Trophoblast cell (in vitro differentiated cells and primary cell): ENCODE measurements around the gene LRRC72.

Source experiments
- DNase-seq, 2 donors: peaks; one replicate each; pipeline ENCODE4 v3.0.0-alpha.2; 2016
- H2AFZ ChIP-seq: 2 replicates; pipeline ENCODE4 v1.6.1; 2013; ENCODE audit warnings: low read length, moderate library complexity, mild to moderate bottlenecking; ENCODE audit not compliant: insufficient read depth, poor library complexity
- H2AK5ac ChIP-seq: 2 replicates; pipeline ENCODE4 v1.6.1; 2013; ENCODE audit warnings: mild to moderate bottlenecking, low read length
- H2BK120ac ChIP-seq: 2 replicates; pipeline ENCODE4 v1.6.1; 2013; ENCODE audit warnings: low read length, mild to moderate bottlenecking, moderate library complexity; ENCODE audit not compliant: insufficient read depth, poor library complexity
- H2BK12ac ChIP-seq: 2 replicates; pipeline ENCODE4 v1.6.1; 2013; ENCODE audit warnings: mild to moderate bottlenecking, low read length, moderate library complexity
- H2BK5ac ChIP-seq: 2 replicates; pipeline ENCODE4 v1.6.1; 2013; ENCODE audit warnings: low read length, low read depth, moderate library complexity, mild to moderate bottlenecking; ENCODE audit not compliant: poor library complexity
- H3K14ac ChIP-seq: 2 replicates; pipeline ENCODE4 v1.6.1; 2013; ENCODE audit warnings: mild to moderate bottlenecking, low read length
- H3K18ac ChIP-seq: 2 replicates; pipeline ENCODE4 v1.6.1; 2013; ENCODE audit warnings: mild to moderate bottlenecking, low read length
- H3K23ac ChIP-seq: 2 replicates; pipeline ENCODE4 v1.6.1; 2013; ENCODE audit warnings: low read length
- H3K27ac ChIP-seq: 2 replicates; pipeline ENCODE4 v1.5.1; 2013; ENCODE audit warnings: low read depth, mild to moderate bottlenecking, inconsistent platforms, low read length, moderate library complexity
- H3K27me3 ChIP-seq: 2 replicates; pipeline ENCODE4 v1.6.1; 2013; ENCODE audit warnings: inconsistent platforms, mild to moderate bottlenecking, low read length, moderate library complexity; ENCODE audit not compliant: insufficient read depth
- H3K36me3 ChIP-seq, 2 experiments: 1 replicate in 1 of 2; 2 replicates in 1 of 2; pipeline ENCODE4 v1.6.1; 2013; ENCODE audit warnings: low read length in 2 of 2, mild to moderate bottlenecking in 2 of 2, moderate library complexity in 1 of 2; ENCODE audit not compliant: insufficient read depth in 2 of 2, control insufficient read depth in 1 of 2
- H3K4ac ChIP-seq: 2 replicates; pipeline ENCODE4 v1.6.1; 2013; ENCODE audit warnings: low read depth, mild to moderate bottlenecking, low read length, moderate library complexity
- H3K4me1 ChIP-seq, 2 experiments: 1 replicate in 1 of 2; 2 replicates in 1 of 2; pipeline ENCODE4 v1.6.1; 2013; ENCODE audit warnings: low read length in 2 of 2, mild to moderate bottlenecking in 2 of 2, moderate library complexity in 1 of 2; ENCODE audit not compliant: insufficient read depth in 2 of 2, control insufficient read depth in 1 of 2
- H3K4me2 ChIP-seq: 2 replicates; pipeline ENCODE4 v1.6.1; 2013; ENCODE audit warnings: inconsistent platforms, mild to moderate bottlenecking, low read length, moderate library complexity
- H3K4me3 ChIP-seq: 2 replicates; pipeline ENCODE4 v1.5.1; 2013; ENCODE audit warnings: mild to moderate bottlenecking, low read depth, low read length, inconsistent platforms
- H3K79me1 ChIP-seq: one replicate; pipeline ENCODE4 v1.6.1; 2013; ENCODE audit warnings: low read length
- H3K79me2 ChIP-seq: 2 replicates; pipeline ENCODE4 v1.6.1; 2013; ENCODE audit warnings: low read length, mild to moderate bottlenecking; ENCODE audit not compliant: control insufficient read depth, insufficient read depth, poor library complexity
- H3K9ac ChIP-seq: 2 replicates; pipeline ENCODE4 v1.6.1; 2013; ENCODE audit warnings: mild to moderate bottlenecking, low read length
- H3K9me3 ChIP-seq: 2 replicates; pipeline ENCODE4 v1.6.1; 2013; ENCODE audit warnings: low read depth, mild to moderate bottlenecking, control low read depth, inconsistent platforms, low read length; ENCODE audit not compliant: insufficient read depth
- H4K12ac ChIP-seq: 2 replicates; pipeline ENCODE4 v1.6.1; 2013; ENCODE audit warnings: low read depth, mild to moderate bottlenecking, low read length, moderate library complexity
- H4K8ac ChIP-seq: 2 replicates; pipeline ENCODE4 v1.6.1; 2013; ENCODE audit warnings: low read depth, mild to moderate bottlenecking, low read length, moderate library complexity
- H4K91ac ChIP-seq: one replicate; pipeline ENCODE4 v1.6.1; 2013; ENCODE audit warnings: low read depth, mild to moderate bottlenecking, low read length, moderate library complexity
- WGBS: extraction: QIAGEN DNeasy Blood & Tissue Kit; methylation state at CpG from one replicate; pipeline ENCODE4 v1.1.7; 2013; ENCODE audit warnings: missing lambda C conversion rate; ENCODE audit not compliant: insufficient read length, insufficient coverage; ENCODE audit errors: extremely low coverage; 5-methylcytosine and 5-hydroxymethylcytosine counted together

LRRC72 gene

DNA sequence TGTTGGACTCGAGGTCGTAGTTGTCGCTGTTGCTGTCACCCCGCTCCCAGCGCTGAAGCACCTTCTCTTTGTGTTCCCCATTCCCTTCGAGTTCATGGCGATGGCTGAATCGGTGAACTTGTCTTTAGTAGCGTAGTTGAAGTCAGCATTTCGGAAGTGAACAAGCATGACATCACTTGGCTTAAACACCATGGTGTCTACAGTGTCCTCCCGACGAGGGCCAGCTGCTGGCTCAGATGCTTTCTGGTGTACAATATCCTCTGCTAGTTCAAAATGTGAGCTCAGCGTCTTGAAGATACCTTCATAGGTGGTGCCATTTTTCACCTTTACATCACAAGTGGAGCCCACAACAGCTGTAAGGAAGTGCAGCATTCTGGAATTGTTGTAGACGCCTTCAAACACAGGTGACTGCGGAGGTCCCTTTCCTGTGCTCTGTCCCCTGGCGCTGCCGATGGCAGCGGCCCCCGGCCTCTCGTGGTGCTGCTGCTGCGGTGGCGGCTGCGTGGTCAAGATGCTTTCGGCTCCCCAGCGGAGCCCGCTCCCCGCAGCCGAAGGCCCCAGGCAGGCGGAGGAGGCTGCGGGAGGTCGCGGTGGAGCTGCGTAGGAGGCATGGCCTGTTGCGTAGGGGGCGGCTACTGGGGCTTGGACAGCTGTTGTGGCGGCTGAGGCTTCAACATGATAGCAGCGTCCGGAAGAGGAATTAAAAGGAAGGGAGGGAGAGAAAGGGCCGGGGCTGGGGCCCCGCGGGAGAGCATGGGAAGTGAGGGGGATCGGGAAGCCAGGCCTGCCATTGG is 59.7 kb downstream of the LRRC72 start:
- Histone ChIP-seq H2BK120ac (no peak overlapping the region), H3K18ac (no peak overlapping the region), H3K14ac (no peak overlapping the region), H3K4me2 (no peak overlapping the region), H3K23ac (no peak overlapping the region), H2AFZ (no peak overlapping the region), H3K4ac (no peak overlapping the region), H2AK5ac (no peak overlapping the region), H3K27me3 (no peaks in the 10 kb centered on the region), H4K91ac (no peak overlapping the region), H3K9ac (no peak overlapping the region), H3K9me3 (no peaks in the 10 kb centered on the region), H3K79me2 (no peaks in the 10 kb centered on the region), H3K79me1 (no peaks in the 10 kb centered on the region), H3K4me3 (no peak overlapping the region), H3K4me1 (no peaks in the 10 kb centered on the region), H3K27ac (no peak overlapping the region), H4K8ac (no peak overlapping the region), H4K12ac (no peak overlapping the region), H2BK5ac (no peak overlapping the region), H2BK12ac (no peak overlapping the region), H3K36me3 (no peaks in the 10 kb centered on the region)
- DNase-seq = no peak
- no CpG with 5 or more reads among the region's 42 CpGs for WGBS

GRCh38 chr7:16587129-16587528 is 60.5 kb downstream of the LRRC72 start:
- H3K9ac ChIP-seq = no peak overlapping the region
- H3K27ac ChIP-seq = no peak overlapping the region
- no peak overlapping the region for H2BK12ac ChIP-seq
- H3K79me2 ChIP-seq = no peaks in the 10 kb centered on the region
- H2AFZ ChIP-seq = no peak overlapping the region
- no peak overlapping the region for H4K91ac ChIP-seq
- H3K4ac ChIP-seq = no peak overlapping the region
- H2BK120ac ChIP-seq = no peak overlapping the region
- WGBS = no CpG with 5 or more reads among the region's 3 CpGs
- H3K14ac ChIP-seq = no peak overlapping the region
- no peaks in the 10 kb centered on the region for H3K9me3 ChIP-seq
- H3K18ac ChIP-seq = no peak overlapping the region
- H3K79me1 ChIP-seq = no peaks in the 10 kb centered on the region
- H3K23ac ChIP-seq = no peak overlapping the region
- no peak overlapping the region for H2BK5ac ChIP-seq
- no peak overlapping the region for H4K8ac ChIP-seq
- no peak overlapping the region for H3K4me2 ChIP-seq
- H3K4me1 ChIP-seq = no peaks in the 10 kb centered on the region
- H3K4me3 ChIP-seq = no peak overlapping the region
- no peaks in the 10 kb centered on the region for H3K36me3 ChIP-seq
- no peaks in the 10 kb centered on the region for H3K27me3 ChIP-seq
- H4K12ac ChIP-seq = no peak overlapping the region
- no peak for DNase-seq
- no peak overlapping the region for H2AK5ac ChIP-seq

GRCh38 chr7:16587790-16588189 is 61.2 kb downstream of the LRRC72 start:
- Histone ChIP-seq H3K14ac (no peak overlapping the region), H3K27me3 (no peaks in the 10 kb centered on the region), H3K4me2 (no peak overlapping the region), H2BK5ac (no peak overlapping the region), H3K9me3 (no peaks in the 10 kb centered on the region), H2BK120ac (no peak overlapping the region), H2BK12ac (no peak overlapping the region), H3K4ac (no peak overlapping the region), H4K12ac (no peak overlapping the region), H3K79me2 (no peaks in the 10 kb centered on the region), H3K4me3 (no peak overlapping the region), H4K8ac (no peak overlapping the region), H2AFZ (no peak overlapping the region), H3K23ac (no peak overlapping the region), H3K18ac (no peak overlapping the region), H3K4me1 (no peaks in the 10 kb centered on the region), H4K91ac (no peak overlapping the region), H2AK5ac (no peak overlapping the region), H3K79me1 (no peaks in the 10 kb centered on the region), H3K27ac (no peak overlapping the region), H3K9ac (no peak overlapping the region), H3K36me3 (no peaks in the 10 kb centered on the region)
- no peak for DNase-seq
- WGBS = no CpG with 5 or more reads among the region's 6 CpGs

DNA sequence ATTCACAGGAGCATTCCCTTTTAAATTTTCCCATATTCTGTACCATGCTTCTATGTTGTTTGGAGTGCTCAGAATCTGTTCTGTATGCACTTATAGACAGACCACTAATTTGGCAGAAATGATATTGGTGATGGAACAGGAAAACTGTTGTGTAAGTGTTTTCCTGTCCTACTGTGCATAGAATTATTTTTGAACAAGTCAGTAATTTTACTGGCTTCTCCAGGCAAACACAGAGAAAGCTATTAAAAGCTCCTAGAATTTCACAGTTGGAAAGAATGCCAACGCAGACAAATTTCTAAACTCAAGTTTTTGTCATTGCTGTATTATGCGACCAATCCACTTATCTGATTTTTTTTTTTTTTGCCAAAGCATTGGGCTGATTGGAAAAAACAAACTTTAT is 63.3 kb downstream of the LRRC72 start:
- H3K79me2 ChIP-seq = no peaks in the 10 kb centered on the region
- H2AK5ac ChIP-seq = no peak overlapping the region
- no peak overlapping the region for H2AFZ ChIP-seq
- no peaks in the 10 kb centered on the region for H3K36me3 ChIP-seq
- no peak overlapping the region for H4K91ac ChIP-seq
- H2BK12ac ChIP-seq = no peak overlapping the region
- H3K9me3 ChIP-seq = no peaks in the 10 kb centered on the region
- no peaks in the 10 kb centered on the region for H3K79me1 ChIP-seq
- no peak overlapping the region for H3K18ac ChIP-seq
- WGBS = no CpG with 5 or more reads among the region's 2 CpGs
- H3K4me3 ChIP-seq = no peak overlapping the region
- no peak overlapping the region for H4K8ac ChIP-seq
- H3K14ac ChIP-seq = no peak overlapping the region
- DNase-seq = no peak
- H3K4me2 ChIP-seq = no peak overlapping the region
- no peak overlapping the region for H3K23ac ChIP-seq
- H2BK5ac ChIP-seq = no peak overlapping the region
- H3K27ac ChIP-seq = no peak overlapping the region
- H3K4me1 ChIP-seq = peaks cover 0 to 2% of the 10 kb centered on the region in 2 experiments
- no peak overlapping the region for H4K12ac ChIP-seq
- no peak overlapping the region for H3K4ac ChIP-seq
- no peak overlapping the region for H3K9ac ChIP-seq
- no peaks in the 10 kb centered on the region for H3K27me3 ChIP-seq
- H2BK120ac ChIP-seq = no peak overlapping the region
